T47D (cell line): Measurements from ENCODE around the gene RPL29.

Experiments
- DNase-seq, 2 experiments: peaks; one replicate each; pipeline versions ENCODE4 v3.0.0 to v3.0.0-alpha.2; 2011 to 2012; ENCODE audit warnings: low read depth in 1 of 2, low spot score in 1 of 2
- JUND ChIP-seq: IDR thresholded peaks from 2 replicates; pipeline ENCODE4 v1.6.1; 2012; ENCODE audit warnings: low read depth
- in situ Hi-C: cut with HindIII; loops from 2 replicates; pipeline ENCODE4 v1.10.0; 2016; ENCODE audit warnings: low sequenced_read_pairs, low pct_unique_long_range_greater_than_20kb

The RPL29 gene

GRCh38 chr3:51968170-51968775 is 27.4 kb downstream of the RPL29 start:
- in situ Hi-C loops, result no loop called here
- DNase-seq, result no peak
- TF ChIP-seq JUND, result no peak

DNA sequence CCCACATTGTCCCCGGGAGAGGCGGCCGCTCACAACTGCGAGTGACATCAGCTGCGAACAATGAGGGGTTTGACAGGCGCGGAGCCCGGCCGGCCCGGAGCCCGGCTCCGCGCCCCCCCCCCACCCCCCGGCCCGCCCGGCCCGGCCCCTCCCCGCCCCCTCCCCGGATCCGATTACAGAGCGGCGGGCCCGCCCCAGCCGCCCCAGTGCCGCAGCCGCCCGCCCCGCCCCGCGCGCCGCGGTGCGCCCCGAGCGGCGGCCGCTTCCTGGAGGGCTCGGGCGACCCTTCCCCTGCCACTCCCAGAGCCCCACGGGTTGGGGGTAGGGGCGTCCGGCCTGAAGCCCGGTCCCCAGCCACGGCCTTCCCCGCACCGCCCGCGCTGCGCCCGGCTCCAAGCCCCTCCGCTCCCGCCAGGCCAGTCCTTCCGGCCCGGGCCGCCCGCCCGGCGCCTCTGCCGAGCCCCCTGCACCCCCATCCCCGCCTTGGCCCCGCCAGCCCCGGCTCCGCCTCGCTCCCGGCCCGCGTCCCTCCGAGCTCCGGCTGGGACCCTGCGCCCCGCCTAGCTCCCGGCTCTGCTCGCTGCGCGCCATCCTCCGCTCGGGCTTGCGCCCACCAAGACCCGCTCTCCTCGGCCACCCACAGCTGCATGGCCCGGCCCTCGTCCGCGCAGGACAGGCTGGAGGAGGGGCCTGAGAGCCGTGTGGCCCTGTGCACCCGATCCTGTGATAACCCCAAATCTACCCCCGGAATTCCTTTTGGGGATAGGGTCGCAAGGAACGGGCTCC is 28.1 kb downstream of the RPL29 start, which contains the start of gene PCBP4:
PCBP4 (minus strand) TSS at position 71 of the 786 bp plus-strand sequence. CDS start 6,214 bp downstream, outside the sequence.
- TF ChIP-seq JUND, result no peak
- peak; percentile 47 to 76 for DNase-seq
- in situ Hi-C loops, result no loop called here

- in situ Hi-C loops, result no loop called here
- no peak for TF ChIP-seq JUND
- DNase-seq, result no peak
Measured at GRCh38 chr3:51966922-51967383, 28.7 kb downstream of the RPL29 start.

GRCh38 chr3:51966486-51966885 is 29.2 kb downstream of the RPL29 start:
- DNase-seq, result no peak
- TF ChIP-seq JUND, result no peak
- in situ Hi-C loops, result no loop called here

DNA sequence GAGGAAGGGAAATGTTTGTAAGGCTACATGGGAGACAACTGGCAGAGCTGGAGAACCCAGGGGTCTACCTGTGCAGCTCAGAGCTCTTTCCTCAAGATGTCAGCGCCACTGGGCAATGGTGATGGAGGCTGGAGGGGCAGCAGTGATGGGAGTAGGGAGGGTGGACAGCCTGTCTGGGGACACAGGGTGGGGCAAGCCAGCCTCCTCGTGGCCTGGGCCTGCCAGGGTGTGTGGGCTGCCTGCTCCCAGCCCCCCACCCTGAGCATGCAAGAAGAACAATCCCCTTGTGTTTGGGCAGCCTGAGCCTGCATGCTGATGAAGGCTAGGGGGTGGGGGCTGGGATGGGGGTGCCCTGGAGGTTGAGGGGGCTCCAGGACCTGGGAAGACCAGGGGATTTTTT is 29.7 kb downstream of the RPL29 start:
- no peak for DNase-seq
- in situ Hi-C loops, result no loop called here
- no peak for TF ChIP-seq JUND

DNA sequence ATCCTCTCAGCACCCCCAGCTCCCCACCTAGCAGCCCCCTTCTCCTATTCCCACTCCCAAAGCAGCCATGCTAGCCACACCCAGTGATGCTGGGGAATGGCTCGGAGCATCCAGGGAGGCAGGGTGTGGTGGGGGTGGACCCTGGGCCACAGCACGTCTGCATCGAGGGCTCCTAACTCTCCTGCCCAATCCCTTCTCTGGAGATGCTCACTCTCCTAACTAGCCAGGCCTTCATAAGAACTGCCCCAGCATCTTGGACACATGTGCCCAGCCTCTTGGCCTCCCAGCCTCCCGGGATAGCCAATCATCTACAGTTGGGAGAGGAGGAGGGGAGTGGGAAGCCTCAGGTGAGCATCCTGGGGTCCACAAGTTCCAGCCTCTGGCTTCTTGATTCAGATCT is 31.2 kb downstream of the RPL29 start:
- DNase-seq, result no peak
- no peak for TF ChIP-seq JUND
- in situ Hi-C loops, result no loop called here

- in situ Hi-C loops, result no loop called here
- no peak for TF ChIP-seq JUND
- no peak for DNase-seq
Measured at GRCh38 chr3:51963951-51964451, 31.7 kb downstream of the RPL29 start.

DNA sequence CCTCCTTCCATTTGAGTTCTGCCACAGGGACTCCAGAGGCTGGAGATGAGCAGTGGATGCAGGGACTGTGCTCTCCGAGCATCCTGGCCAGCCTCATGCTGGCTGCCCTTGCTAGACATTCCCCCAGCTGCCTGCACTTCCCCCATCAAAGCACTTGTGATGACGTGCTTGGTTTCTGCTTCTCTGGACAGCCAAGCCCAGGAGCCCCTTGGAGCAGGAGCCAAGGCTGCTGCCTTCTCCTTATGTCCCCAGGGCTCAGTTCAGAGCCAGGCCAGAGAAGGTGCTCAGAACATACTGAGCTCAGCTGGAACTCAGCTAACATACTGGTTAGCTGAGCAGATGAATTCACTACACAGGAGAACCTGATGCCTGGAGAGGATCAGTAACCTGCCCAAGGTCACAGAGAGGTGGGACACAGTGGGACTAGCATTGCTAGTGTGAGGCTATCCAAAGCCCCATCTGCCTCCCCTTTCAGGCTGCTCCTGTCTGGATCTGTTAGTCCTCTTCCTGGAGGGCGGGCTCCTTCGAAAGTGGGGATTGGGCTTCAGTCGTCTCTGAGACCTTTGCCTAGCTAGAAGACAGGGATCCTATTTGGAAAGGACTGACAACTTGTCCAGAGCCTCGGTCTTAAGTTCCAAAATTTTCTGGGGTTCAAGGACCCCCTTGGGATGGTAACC is 32.7 kb downstream of the RPL29 start:
- in situ Hi-C loops, result no loop called here
- DNase-seq, result no peak
- TF ChIP-seq JUND, result no peak

- no peak for DNase-seq
- in situ Hi-C loops, result no loop called here
- no peak for TF ChIP-seq JUND
Measured at GRCh38 chr3:51961602-51962569, 33.8 kb downstream of the RPL29 start.

DNA sequence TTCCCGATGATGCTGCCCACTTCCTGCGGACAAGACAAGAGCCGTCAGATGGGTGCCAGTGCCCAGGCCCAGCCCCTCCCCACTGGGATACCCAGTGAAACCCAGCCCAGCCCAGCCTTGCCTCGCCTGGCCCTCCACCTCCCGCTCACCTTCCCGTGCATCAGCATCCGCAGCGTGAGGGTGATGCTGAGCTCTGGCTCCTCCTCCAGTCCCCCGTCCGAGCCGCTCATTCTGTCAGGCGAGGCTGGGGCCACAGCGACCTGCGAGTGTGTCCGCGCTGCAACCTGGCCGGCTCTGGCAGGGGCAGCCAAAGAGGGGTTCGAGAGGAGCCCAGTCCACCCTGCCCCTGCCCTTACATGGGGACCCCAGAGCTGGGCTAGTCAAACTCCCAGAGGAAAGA is 34.7 kb downstream of the RPL29 start:
- TF ChIP-seq JUND, result no peak
- DNase-seq, result no peak
- in situ Hi-C loops, result no loop called here

DNA sequence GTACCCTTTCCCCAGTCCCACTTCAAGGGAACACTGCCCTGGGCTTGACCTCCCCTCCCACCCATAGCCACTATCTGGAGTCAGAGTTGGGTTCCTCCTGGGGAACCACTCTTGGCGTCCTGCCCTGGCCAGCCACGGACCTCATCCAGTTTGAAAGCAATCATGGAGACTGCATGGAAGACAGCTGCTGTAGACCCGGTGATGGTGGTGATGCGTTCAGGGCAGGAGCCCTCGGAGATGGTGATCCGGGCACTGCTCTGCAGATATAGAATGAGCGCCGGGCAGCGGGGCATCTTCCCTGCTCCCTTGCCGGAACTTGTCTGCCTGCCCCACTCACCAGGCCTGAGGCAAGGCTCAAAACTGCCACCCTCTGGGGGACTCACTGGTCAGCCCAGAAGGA is 35.3 kb downstream of the RPL29 start:
- in situ Hi-C loops, result no loop called here
- DNase-seq, result no peak
- no peak for TF ChIP-seq JUND

DNA sequence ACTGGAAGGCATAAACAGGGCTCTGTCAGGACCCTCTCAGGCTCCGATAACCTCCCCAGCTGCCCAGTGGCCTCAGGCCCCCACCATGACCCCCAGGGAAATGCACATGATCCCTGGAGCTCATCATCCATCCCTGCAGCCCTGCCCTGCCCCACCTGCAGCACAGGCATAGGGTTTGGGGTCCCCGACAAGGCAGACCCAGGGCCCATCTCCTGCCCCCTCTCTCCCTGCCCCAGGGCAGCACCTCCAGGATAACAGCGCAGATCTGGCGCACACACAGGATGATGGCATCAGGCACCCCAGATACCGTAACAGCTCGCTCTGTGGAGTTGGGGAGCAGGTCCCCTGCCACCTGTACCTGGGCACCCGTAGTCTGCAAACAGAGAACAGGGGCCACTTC is 36.0 kb downstream of the RPL29 start:
- TF ChIP-seq JUND, result no peak
- in situ Hi-C loops, result no loop called here
- no peak for DNase-seq
